ENCODE data around the gene CCDC63. TPM values are rescaled to one million over a fixed set of nuclear protein-coding genes. Genes with fewer than 3 reads are reported as not detected.

CCDC63 gene
- total and polyA plus RNA-seq, 3 experiments from 2014 or later, result not detected

DNA sequence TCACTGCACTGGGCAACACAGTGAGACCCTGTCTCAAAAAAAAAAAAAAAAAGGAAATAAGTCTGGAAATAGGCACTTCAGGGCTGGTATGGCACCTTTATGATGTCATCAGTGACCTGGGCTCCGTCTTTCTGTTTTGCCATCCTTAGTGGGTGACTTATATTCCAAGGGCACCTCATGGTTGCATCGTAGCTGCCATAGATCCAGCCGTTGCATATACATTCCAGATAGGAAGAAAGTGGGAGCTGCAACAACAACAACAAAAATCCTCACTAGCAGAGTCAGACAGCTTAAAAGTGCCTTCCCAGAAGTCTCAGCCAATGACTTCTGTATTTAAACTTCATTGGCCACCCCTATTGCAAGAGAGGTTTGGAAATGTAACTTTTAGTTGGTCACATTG, 47.2 kb downstream of the CCDC63 start:
- H3K27me3 Mint-ChIP-seq, result peaks cover 7 to 28% of the 10 kb centered on the region in 2 donors
- no peaks in the 10 kb centered on the region for H3K9me3 Mint-ChIP-seq
- no peaks in the 10 kb centered on the region for H3K9me3 ChIP-seq (ENCODE audit: low read length)
- no peak overlapping the region for H3K27ac ChIP-seq (ENCODE audit: low read depth, low read length)
- H3K27ac Mint-ChIP-seq, result no peak overlapping the region
- H3K4me3 ChIP-seq (ENCODE audit: low read length), result no peak overlapping the region
- no peak for DNase-seq
- H3K36me3 ChIP-seq (ENCODE audit: insufficient read depth, low read length), result no peaks in the 10 kb centered on the region
- POLR2A ChIA-PET, result no interaction called here
- H3K27me3 ChIP-seq (ENCODE audit: insufficient read depth, low read length, poor library complexity, severe bottlenecking), result no peaks in the 10 kb centered on the region
- H3K4me3 Mint-ChIP-seq, result no peak overlapping the region
- no peaks in the 10 kb centered on the region for H3K4me1 ChIP-seq (ENCODE audit: insufficient read depth, low read length)
- H3K4me1 Mint-ChIP-seq, result peaks cover 0 to 7% (median 7%) of the 10 kb centered on the region in 3 donors
- CTCF ChIA-PET, result interaction anchor here (0.6 to 1.9 kb wide), 5 partner anchors 9 to 879 kb away, joined by 3 to 4 read pairs (median 4); partner anchors contain the start of gene ARPC3
- no peaks in the 10 kb centered on the region for H3K36me3 Mint-ChIP-seq

DNA sequence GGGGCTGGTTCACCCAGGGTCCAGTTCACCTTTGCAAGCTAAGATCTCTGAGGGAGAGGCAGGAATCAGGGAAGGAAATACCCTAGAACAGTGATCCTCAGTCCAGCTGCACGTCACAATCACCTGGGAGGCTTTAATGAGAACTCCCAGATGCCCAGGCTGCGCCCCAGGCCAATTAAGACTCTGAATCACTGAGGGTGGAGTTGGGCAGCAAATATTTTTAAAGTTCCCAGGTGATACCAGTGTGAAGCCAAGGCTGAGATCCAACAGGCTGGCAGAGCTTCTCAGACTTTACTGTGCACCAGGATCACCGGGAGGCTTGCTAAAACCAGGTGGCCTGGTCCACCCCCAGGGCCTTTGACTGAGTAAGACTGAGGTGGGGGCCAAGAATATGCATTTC, 49.8 kb downstream of the CCDC63 start:
- Mint-ChIP-seq H3K4me3 (no peak overlapping the region), H3K4me1 (peaks cover 0 to 7% (median 7%) of the 10 kb centered on the region in 3 donors), H3K36me3 (no peaks in the 10 kb centered on the region), H3K9me3 (no peaks in the 10 kb centered on the region), H3K27ac (peak overlapping the region in 1 of 8 donors; percentile 52), H3K27me3 (peaks cover 9 to 28% of the 10 kb centered on the region in 2 donors)
- H3K4me3 ChIP-seq (ENCODE audit: low read length), result no peak overlapping the region
- no peak overlapping the region for H3K27ac ChIP-seq (ENCODE audit: low read depth, low read length)
- H3K27me3 ChIP-seq (ENCODE audit: insufficient read depth, low read length, poor library complexity, severe bottlenecking), result no peaks in the 10 kb centered on the region
- POLR2A ChIA-PET, result no interaction called here
- DNase-seq, result no peak
- no peaks in the 10 kb centered on the region for H3K4me1 ChIP-seq (ENCODE audit: insufficient read depth, low read length)
- CTCF ChIA-PET, result interaction anchor here (0.8 to 1.8 kb wide), 3 partner anchors 8 to 418 kb away, joined by 3 to 5 read pairs (median 3); no protein-coding TSS in a partner anchor
- H3K36me3 ChIP-seq (ENCODE audit: insufficient read depth, low read length), result no peaks in the 10 kb centered on the region
- H3K9me3 ChIP-seq (ENCODE audit: low read length), result no peaks in the 10 kb centered on the region

DNA sequence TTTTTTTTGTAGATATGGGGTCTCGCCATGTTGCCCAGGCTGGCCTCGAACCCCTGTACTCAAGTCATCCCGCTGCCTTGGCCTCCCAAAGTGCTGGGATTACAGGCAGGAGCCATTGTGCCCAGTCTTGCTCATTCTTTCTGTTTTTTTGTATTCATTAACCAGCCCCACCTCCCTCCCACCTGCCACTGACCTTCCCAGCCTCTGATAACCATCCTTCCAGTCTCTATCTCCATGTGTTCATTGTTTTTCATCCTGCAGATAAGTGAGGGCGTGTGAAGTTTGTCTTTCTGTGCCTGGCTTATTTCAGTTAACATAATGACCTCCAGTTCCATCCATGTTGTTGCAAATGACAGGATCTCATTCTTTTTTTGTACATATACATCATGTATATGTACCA, 54.6 kb downstream of the CCDC63 start:
- Mint-ChIP-seq H3K27me3 (peaks cover 3 to 8% of the 10 kb centered on the region in 2 donors), H3K36me3 (no peaks in the 10 kb centered on the region), H3K4me3 (no peak overlapping the region), H3K9me3 (no peaks in the 10 kb centered on the region), H3K4me1 (peaks cover 0 to 3% (median 2%) of the 10 kb centered on the region in 3 donors), H3K27ac (no peak overlapping the region)
- ChIA-PET POLR2A (no interaction called here), CTCF (no interaction called here)
- Histone ChIP-seq H3K4me1 (ENCODE audit: insufficient read depth, low read length) (no peaks in the 10 kb centered on the region), H3K36me3 (ENCODE audit: insufficient read depth, low read length) (no peaks in the 10 kb centered on the region), H3K4me3 (ENCODE audit: low read length) (no peak overlapping the region), H3K27me3 (ENCODE audit: insufficient read depth, low read length, poor library complexity, severe bottlenecking) (no peaks in the 10 kb centered on the region), H3K9me3 (ENCODE audit: low read length) (no peaks in the 10 kb centered on the region), H3K27ac (ENCODE audit: low read depth, low read length) (no peak overlapping the region)
- DNase-seq, result no peak

DNA sequence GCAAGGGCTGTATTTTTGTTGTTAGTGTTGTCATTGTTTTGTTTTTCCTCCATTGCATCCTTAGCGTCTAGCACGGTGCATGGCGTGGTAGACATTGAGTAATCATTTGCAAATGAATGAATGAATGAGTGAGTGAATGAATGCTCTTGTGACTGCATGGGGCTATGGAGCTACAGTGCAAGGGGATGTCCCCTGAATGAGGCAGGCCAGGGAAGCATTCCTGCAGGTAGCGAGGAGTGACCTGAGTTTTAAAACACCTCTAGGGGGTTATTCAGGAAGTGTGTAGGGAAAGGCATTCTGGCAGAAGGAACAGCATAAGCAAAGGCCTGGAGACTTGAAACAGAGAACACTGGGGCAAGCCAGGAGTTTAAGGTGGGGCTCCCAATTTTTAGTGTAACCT, 56.7 kb downstream of the CCDC63 start:
- H3K27ac Mint-ChIP-seq, result peak overlapping the region in 1 of 8 donors; percentile 28
- no peak overlapping the region for H3K27ac ChIP-seq (ENCODE audit: low read depth, low read length)
- ChIA-PET POLR2A (no interaction called here), CTCF (interaction anchor here (1.4 kb wide), 1 partner anchor 15 kb away, joined by 3 read pairs; no protein-coding TSS in a partner anchor)
- peaks cover 0 to 3% (median 2%) of the 10 kb centered on the region in 3 donors for H3K4me1 Mint-ChIP-seq
- no peaks in the 10 kb centered on the region for H3K36me3 ChIP-seq (ENCODE audit: insufficient read depth, low read length)
- no peak for DNase-seq
- H3K4me3 ChIP-seq (ENCODE audit: low read length), result no peak overlapping the region
- H3K4me1 ChIP-seq (ENCODE audit: insufficient read depth, low read length), result no peaks in the 10 kb centered on the region
- no peaks in the 10 kb centered on the region for H3K27me3 ChIP-seq (ENCODE audit: insufficient read depth, low read length, poor library complexity, severe bottlenecking)
- H3K36me3 Mint-ChIP-seq, result no peaks in the 10 kb centered on the region
- no peak overlapping the region for H3K4me3 Mint-ChIP-seq
- H3K9me3 ChIP-seq (ENCODE audit: low read length), result no peaks in the 10 kb centered on the region
- no peaks in the 10 kb centered on the region for H3K9me3 Mint-ChIP-seq
- peaks cover 4 to 11% of the 10 kb centered on the region in 2 donors for H3K27me3 Mint-ChIP-seq

DNA sequence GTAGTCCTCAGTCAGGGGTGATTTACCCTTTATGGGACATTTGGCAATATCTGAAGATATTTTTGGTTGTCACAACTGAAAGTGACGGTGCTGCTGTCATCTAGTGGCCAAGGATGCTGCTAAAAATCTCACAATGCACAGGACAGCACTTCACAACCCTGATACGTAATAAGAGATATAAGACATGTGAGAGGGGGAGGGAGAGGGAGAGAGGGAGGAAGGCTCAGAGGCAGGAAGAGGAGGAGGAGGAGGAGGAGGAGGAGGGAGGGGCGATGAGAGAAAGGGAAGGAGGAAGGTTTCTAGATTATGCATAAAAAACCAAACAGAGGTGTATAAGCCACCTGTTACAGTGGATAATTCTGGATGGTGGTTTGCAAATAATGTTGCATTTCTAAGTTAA, 59.3 kb downstream of the CCDC63 start:
- Mint-ChIP-seq H3K27ac (no peak overlapping the region), H3K27me3 (peaks cover 5 to 11% of the 10 kb centered on the region in 2 donors), H3K4me1 (peaks cover 0 to 3% (median 2%) of the 10 kb centered on the region in 3 donors), H3K9me3 (no peaks in the 10 kb centered on the region), H3K4me3 (no peak overlapping the region), H3K36me3 (no peaks in the 10 kb centered on the region)
- POLR2A ChIA-PET, result no interaction called here
- H3K27ac ChIP-seq (ENCODE audit: low read depth, low read length), result no peak overlapping the region
- CTCF ChIA-PET, result no interaction called here
- no peaks in the 10 kb centered on the region for H3K27me3 ChIP-seq (ENCODE audit: insufficient read depth, low read length, poor library complexity, severe bottlenecking)
- H3K4me3 ChIP-seq (ENCODE audit: low read length), result no peak overlapping the region
- no peaks in the 10 kb centered on the region for H3K9me3 ChIP-seq (ENCODE audit: low read length)
- H3K36me3 ChIP-seq (ENCODE audit: insufficient read depth, low read length), result no peaks in the 10 kb centered on the region
- DNase-seq, result no peak
- no peaks in the 10 kb centered on the region for H3K4me1 ChIP-seq (ENCODE audit: insufficient read depth, low read length)

DNA sequence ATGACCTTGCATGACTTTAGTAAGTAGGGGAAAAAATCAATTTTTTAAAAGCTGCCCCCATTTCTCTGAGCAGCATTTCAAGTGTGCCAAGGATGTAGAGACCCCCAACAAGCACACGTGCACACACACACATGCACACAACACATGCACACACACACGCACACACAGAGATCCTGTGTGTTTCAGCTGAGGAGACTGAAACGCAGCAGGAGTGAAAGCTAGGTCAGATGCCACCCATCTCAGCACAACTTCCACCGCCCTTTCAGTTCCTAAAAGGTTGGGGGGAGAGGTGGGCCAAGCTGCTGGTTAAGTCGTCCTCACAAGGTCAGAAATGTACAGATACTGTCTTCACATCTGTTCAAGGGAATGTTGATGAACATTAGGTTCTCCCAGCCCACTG, 59.7 kb downstream of the CCDC63 start:
- Mint-ChIP-seq H3K27ac (no peak overlapping the region), H3K4me1 (peaks cover 0 to 3% (median 2%) of the 10 kb centered on the region in 3 donors), H3K9me3 (no peaks in the 10 kb centered on the region), H3K4me3 (no peak overlapping the region), H3K27me3 (peaks cover 5 to 14% of the 10 kb centered on the region in 2 donors), H3K36me3 (no peaks in the 10 kb centered on the region)
- no peaks in the 10 kb centered on the region for H3K9me3 ChIP-seq (ENCODE audit: low read length)
- no peaks in the 10 kb centered on the region for H3K36me3 ChIP-seq (ENCODE audit: insufficient read depth, low read length)
- H3K4me1 ChIP-seq (ENCODE audit: insufficient read depth, low read length), result no peaks in the 10 kb centered on the region
- H3K27me3 ChIP-seq (ENCODE audit: insufficient read depth, low read length, poor library complexity, severe bottlenecking), result no peaks in the 10 kb centered on the region
- POLR2A ChIA-PET, result no interaction called here
- DNase-seq, result no peak
- CTCF ChIA-PET, result no interaction called here
- no peak overlapping the region for H3K4me3 ChIP-seq (ENCODE audit: low read length)
- no peak overlapping the region for H3K27ac ChIP-seq (ENCODE audit: low read depth, low read length)

DNA sequence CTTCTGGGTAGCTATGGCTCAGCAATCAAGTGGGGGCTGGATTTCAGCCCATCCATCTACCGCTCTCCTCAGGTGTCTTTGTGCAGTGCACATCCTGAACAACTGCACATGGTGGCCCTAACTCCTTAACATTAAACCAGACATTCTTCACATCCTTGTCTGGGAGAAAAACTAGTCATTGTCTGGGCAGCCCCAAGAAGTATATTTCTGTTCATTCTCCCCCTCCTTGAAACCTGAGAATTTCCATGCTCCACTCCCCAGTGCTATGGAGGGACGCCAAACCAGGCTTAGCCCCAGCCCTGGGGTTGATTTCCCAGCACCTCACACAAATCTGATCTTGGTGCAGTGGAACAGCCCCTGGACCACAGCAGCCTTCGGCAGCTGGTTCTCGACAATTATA, 60.2 kb downstream of the CCDC63 start:
- H3K27me3 Mint-ChIP-seq, result peaks cover 5 to 14% of the 10 kb centered on the region in 2 donors
- no peak overlapping the region for H3K27ac Mint-ChIP-seq
- H3K4me3 Mint-ChIP-seq, result no peak overlapping the region
- H3K36me3 ChIP-seq (ENCODE audit: insufficient read depth, low read length), result no peaks in the 10 kb centered on the region
- no peaks in the 10 kb centered on the region for H3K36me3 Mint-ChIP-seq
- no peak overlapping the region for H3K27ac ChIP-seq (ENCODE audit: low read depth, low read length)
- no peaks in the 10 kb centered on the region for H3K27me3 ChIP-seq (ENCODE audit: insufficient read depth, low read length, poor library complexity, severe bottlenecking)
- H3K4me1 Mint-ChIP-seq, result peaks cover 0 to 3% (median 2%) of the 10 kb centered on the region in 3 donors
- no peaks in the 10 kb centered on the region for H3K9me3 Mint-ChIP-seq
- no peaks in the 10 kb centered on the region for H3K4me1 ChIP-seq (ENCODE audit: insufficient read depth, low read length)
- ChIA-PET CTCF (no interaction called here), POLR2A (no interaction called here)
- H3K4me3 ChIP-seq (ENCODE audit: low read length), result no peak overlapping the region
- no peaks in the 10 kb centered on the region for H3K9me3 ChIP-seq (ENCODE audit: low read length)
- DNase-seq, result no peak

DNA sequence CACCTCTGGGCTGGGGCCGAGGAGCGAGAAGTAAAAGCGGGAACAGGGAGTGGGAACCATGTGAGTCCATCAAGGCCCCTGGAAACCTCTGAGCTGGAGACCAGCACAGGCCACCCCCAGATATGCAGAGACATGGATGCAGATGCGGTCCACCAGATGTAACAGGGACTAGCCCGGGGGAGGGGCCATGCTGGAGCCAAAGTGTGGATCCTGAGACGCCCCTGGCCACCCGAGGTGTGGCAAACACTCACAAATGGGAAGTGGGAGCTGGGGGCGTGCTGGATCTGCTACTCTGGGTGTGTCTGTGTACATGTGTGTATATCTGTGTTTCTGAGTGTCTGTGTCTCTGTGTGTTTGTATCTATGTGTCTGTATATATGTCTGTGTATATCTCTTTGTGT, 60.8 kb downstream of the CCDC63 start:
- H3K27ac Mint-ChIP-seq, result peak overlapping the region in 1 of 8 donors; percentile 35
- peaks cover 0 to 3% (median 2%) of the 10 kb centered on the region in 3 donors for H3K4me1 Mint-ChIP-seq
- no peak overlapping the region for H3K27ac ChIP-seq (ENCODE audit: low read depth, low read length)
- no peaks in the 10 kb centered on the region for H3K9me3 Mint-ChIP-seq
- no peaks in the 10 kb centered on the region for H3K9me3 ChIP-seq (ENCODE audit: low read length)
- H3K27me3 Mint-ChIP-seq, result peaks cover 4 to 14% of the 10 kb centered on the region in 2 donors
- H3K27me3 ChIP-seq (ENCODE audit: insufficient read depth, low read length, poor library complexity, severe bottlenecking), result no peaks in the 10 kb centered on the region
- CTCF ChIA-PET, result no interaction called here
- no peak overlapping the region for H3K4me3 Mint-ChIP-seq
- no peak for DNase-seq
- H3K36me3 ChIP-seq (ENCODE audit: insufficient read depth, low read length), result no peaks in the 10 kb centered on the region
- POLR2A ChIA-PET, result no interaction called here
- no peaks in the 10 kb centered on the region for H3K4me1 ChIP-seq (ENCODE audit: insufficient read depth, low read length)
- H3K4me3 ChIP-seq (ENCODE audit: low read length), result no peak overlapping the region
- no peaks in the 10 kb centered on the region for H3K36me3 Mint-ChIP-seq
